ENCODE results near the gene CIITA.

The CIITA gene

GRCh38 chr16:10833271-10833670, 43.7 kb upstream of the CIITA start:
- no peak for DNase-seq (ENCODE audit: low read depth)
- no peak overlapping the region for H3K4me3 ChIP-seq (ENCODE audit: low read depth, low read length)
- no peak for TF ChIP-seq CTCF (IDR thresholded peaks at IDR 0.05; ENCODE audit: control insufficient read depth, extremely low read depth, insufficient read depth)

GRCh38 chr16:10834130-10834529, 42.9 kb upstream of the CIITA start:
- DNase-seq (ENCODE audit: low read depth), result no peak
- no peak for TF ChIP-seq CTCF (IDR thresholded peaks at IDR 0.05; ENCODE audit: control insufficient read depth, extremely low read depth, insufficient read depth)
- H3K4me3 ChIP-seq (ENCODE audit: low read depth, low read length), result no peak overlapping the region

GRCh38 chr16:10834766-10835165, 42.2 kb upstream of the CIITA start:
- no peak for TF ChIP-seq CTCF (IDR thresholded peaks at IDR 0.05; ENCODE audit: control insufficient read depth, extremely low read depth, insufficient read depth)
- H3K4me3 ChIP-seq (ENCODE audit: low read depth, low read length), result no peak overlapping the region
- DNase-seq (ENCODE audit: low read depth), result no peak

- TF ChIP-seq CTCF (IDR thresholded peaks at IDR 0.05; ENCODE audit: control insufficient read depth, extremely low read depth, insufficient read depth), result no peak
- DNase-seq (ENCODE audit: low read depth), result no peak
- no peak overlapping the region for H3K4me3 ChIP-seq (ENCODE audit: low read depth, low read length)
Observed at GRCh38 chr16:10835281-10835931, 41.6 kb upstream of the CIITA start.

GRCh38 chr16:10836174-10836853, 40.7 kb upstream of the CIITA start:
- TF ChIP-seq CTCF (IDR thresholded peaks at IDR 0.05; ENCODE audit: control insufficient read depth, extremely low read depth, insufficient read depth), result no peak
- no peak for DNase-seq (ENCODE audit: low read depth)
- no peak overlapping the region for H3K4me3 ChIP-seq (ENCODE audit: low read depth, low read length)

GRCh38 chr16:10838621-10839278, 38.3 kb upstream of the CIITA start:
- DNase-seq (ENCODE audit: low read depth), result no peak
- H3K4me3 ChIP-seq (ENCODE audit: low read depth, low read length), result no peak overlapping the region
- TF ChIP-seq CTCF (IDR thresholded peaks at IDR 0.05; ENCODE audit: control insufficient read depth, extremely low read depth, insufficient read depth), result no peak
